Peyer's patch (tissue), 4 donors: ENCODE measurements around the gene HERPUD1.

ENCODE experiments used
- POLR2A ChIP-seq, 2 donors: fragments of 450-650 bp; IDR thresholded peaks; one replicate each; pipeline ENCODE4 v1.5.1; 2017; ENCODE audit warnings: antibody characterized with exemption in 2 of 2, mild to moderate bottlenecking in 2 of 2, moderate library complexity in 2 of 2
- TF ChIP-seq, protein P1 (sequence below), 6 experiments: fragments of 450-650 bp in 4 of 6; fragments of 200-600 bp in 2 of 6; sonication (generic) in 1 of 6; IDR thresholded peaks; one replicate each; pipeline ENCODE4 v1.5.1; 2017 to 2019; ENCODE audit warnings: antibody characterized with exemption in 6 of 6, mild to moderate bottlenecking in 3 of 6, moderate library complexity in 1 of 6

DNA sequence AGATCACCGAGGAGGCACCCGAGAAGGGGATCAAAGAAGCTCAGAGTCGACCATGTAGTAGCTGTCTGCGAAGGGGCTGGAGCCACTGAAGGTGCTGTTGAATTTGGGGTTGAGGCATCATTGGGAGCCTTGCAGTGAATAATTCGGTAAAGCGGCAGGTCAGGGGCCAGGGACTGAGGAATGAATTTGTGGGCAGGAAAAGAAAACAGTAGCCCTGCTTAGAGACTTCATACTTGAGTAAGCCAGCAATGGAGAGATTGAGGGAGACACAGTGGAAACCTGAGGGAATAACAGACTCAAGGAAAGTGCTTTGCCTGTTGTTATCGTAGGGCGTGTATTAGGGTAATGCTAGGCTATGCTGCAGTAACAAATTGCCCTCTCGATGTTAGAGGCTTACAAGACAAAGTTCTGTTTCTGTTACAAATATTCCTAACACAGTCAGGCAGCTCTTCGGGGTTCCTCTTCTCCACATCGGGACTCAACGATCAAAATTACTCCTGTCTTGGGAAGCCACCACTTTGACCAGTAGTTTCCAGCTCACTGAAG is 13.4 kb upstream of the HERPUD1 start:
- TF ChIP-seq, protein P1, sequence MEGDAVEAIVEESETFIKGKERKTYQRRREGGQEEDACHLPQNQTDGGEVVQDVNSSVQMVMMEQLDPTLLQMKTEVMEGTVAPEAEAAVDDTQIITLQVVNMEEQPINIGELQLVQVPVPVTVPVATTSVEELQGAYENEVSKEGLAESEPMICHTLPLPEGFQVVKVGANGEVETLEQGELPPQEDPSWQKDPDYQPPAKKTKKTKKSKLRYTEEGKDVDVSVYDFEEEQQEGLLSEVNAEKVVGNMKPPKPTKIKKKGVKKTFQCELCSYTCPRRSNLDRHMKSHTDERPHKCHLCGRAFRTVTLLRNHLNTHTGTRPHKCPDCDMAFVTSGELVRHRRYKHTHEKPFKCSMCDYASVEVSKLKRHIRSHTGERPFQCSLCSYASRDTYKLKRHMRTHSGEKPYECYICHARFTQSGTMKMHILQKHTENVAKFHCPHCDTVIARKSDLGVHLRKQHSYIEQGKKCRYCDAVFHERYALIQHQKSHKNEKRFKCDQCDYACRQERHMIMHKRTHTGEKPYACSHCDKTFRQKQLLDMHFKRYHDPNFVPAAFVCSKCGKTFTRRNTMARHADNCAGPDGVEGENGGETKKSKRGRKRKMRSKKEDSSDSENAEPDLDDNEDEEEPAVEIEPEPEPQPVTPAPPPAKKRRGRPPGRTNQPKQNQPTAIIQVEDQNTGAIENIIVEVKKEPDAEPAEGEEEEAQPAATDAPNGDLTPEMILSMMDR (IDR thresholded peaks at IDR 0.05) = no peak
- no peak for TF ChIP-seq POLR2A (IDR thresholded peaks at IDR 0.05)
